ENCODE data around the gene ATP6V1E1. TPM values are rescaled to one million over a fixed set of nuclear protein-coding genes. Genes with fewer than 3 reads are reported as not detected.
"Not testable (repeated sequence)": the region's sequence is repeated elsewhere in the genome, so short reads cannot be mapped to it uniquely, and the experiment has no call there.

ATP6V1E1 gene
- 113 TPM for polyA plus RNA-seq

DNA sequence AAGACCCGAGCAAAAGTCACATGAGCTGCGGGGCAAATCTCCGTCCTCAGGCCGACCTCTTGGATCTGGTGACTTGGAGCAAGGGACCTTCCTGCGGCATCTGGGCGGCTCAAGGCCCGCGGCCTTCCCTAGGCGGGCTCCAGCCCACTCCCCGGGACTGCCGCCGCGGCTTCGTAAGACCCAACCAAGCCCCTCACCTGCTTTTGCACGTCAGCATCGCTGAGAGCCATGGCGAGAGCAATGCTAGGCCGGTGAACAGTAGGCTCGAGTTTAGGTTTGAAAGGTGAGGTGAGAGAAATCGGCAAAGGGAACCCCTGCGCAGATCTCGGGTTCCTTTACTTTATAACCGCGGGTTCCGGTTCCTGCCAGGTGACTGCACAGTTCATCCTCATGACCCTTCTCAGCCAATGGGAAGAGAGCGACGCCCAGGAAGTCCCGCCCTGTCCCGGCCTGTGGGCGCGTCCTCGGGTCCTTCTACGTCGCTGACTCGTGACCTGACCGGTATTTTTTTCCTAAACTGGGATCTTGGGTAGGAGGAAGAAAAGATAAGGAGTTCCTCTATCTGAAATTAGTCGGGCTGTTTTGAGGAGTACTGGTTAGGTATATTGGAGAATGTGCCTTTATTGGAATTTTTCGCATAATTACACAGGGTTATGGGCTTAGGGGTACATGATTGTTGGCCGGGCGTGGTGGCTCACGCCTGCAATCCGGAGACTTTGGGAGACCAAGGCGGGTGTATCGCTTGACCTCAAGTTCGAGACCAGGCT, at the start of gene ATP6V1E1:
Gene ATP6V1E1 (minus strand): TSS at position 344 of the 767 bp plus-strand sequence. CDS start 114 bp downstream, at position 230.
- Mint-ChIP-seq H3K4me3 (peak within 1 kb of the TSS; percentile 97 to 100 (median 98)), H3K4me1 (peaks cover 9 to 14% (median 10%) of the 10 kb centered on the region in 3 donors), H3K36me3 (peaks cover 3% of the 10 kb centered on the region), H3K27ac (peak within 1 kb of the TSS; percentile 95 to 99 (median 99)), H3K9me3 (no peaks in the 10 kb centered on the region), H3K27me3 (peaks cover 2% of the 10 kb centered on the region)

- peaks cover 4% of the 10 kb centered on the region for H3K36me3 Mint-ChIP-seq
- H3K27me3 Mint-ChIP-seq, result no peaks in the 10 kb centered on the region
- no peak overlapping the region for H3K4me3 Mint-ChIP-seq
- H3K27ac Mint-ChIP-seq, result no peak overlapping the region
- no peaks in the 10 kb centered on the region for H3K9me3 Mint-ChIP-seq
- H3K4me1 Mint-ChIP-seq, result peaks cover 3 to 15% (median 6%) of the 10 kb centered on the region in 3 donors
Measured at GRCh38 chr22:17675584-17675983, 47.0 kb upstream of the ATP6V1E1 start.

DNA sequence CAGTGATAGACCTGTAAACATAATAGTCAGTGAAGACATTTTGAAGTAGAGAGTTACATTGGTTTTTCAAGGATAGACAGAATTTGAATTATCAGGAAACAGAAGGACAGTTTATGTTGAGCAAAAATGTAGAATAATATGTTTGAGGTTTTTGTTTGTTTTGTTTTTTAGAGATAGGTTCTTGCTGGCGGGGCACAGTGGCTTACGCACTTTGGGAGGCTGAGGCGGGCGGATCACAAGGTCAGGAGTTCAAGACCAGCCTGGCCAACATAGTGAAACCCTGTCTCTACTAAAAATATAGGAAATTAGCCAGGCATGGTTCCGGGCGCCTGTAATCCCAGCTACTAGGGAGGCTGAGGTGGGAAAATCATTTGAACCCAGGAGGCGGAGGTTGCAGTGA, 45.6 kb upstream of the ATP6V1E1 start:
- H3K4me3 Mint-ChIP-seq, result no peak overlapping the region
- H3K36me3 Mint-ChIP-seq, result peaks cover 6% of the 10 kb centered on the region
- peaks cover 4 to 19% (median 6%) of the 10 kb centered on the region in 3 donors for H3K4me1 Mint-ChIP-seq
- peak overlapping the region in 1 of 3 donors; percentile 27 for H3K27ac Mint-ChIP-seq
- no peaks in the 10 kb centered on the region for H3K27me3 Mint-ChIP-seq
- no peaks in the 10 kb centered on the region for H3K9me3 Mint-ChIP-seq

- Mint-ChIP-seq H3K27me3 (no peaks in the 10 kb centered on the region), H3K4me1 (peaks cover 0 to 14% (median 5%) of the 10 kb centered on the region in 3 donors), H3K9me3 (no peaks in the 10 kb centered on the region), H3K4me3 (no peak overlapping the region), H3K36me3 (peaks cover 6% of the 10 kb centered on the region), H3K27ac (no peak overlapping the region)
Measured at GRCh38 chr22:17672417-17672991, 44.0 kb upstream of the ATP6V1E1 start.

GRCh38 chr22:17671521-17672092, 43.1 kb upstream of the ATP6V1E1 start:
- not testable (repeated sequence) for H3K4me3 Mint-ChIP-seq, H3K36me3 Mint-ChIP-seq, H3K27me3 Mint-ChIP-seq, H3K27ac Mint-ChIP-seq, H3K9me3 Mint-ChIP-seq
- peaks cover 0 to 14% (median 5%) of the 10 kb centered on the region in 3 donors for H3K4me1 Mint-ChIP-seq

- no peak overlapping the region for H3K4me3 Mint-ChIP-seq
- peaks cover 21% of the 10 kb centered on the region for H3K36me3 Mint-ChIP-seq
- H3K4me1 Mint-ChIP-seq, result peaks cover 3 to 5% (median 4%) of the 10 kb centered on the region in 3 donors
- H3K9me3 Mint-ChIP-seq, result peaks cover 0 to 8% (median 0%) of the 10 kb centered on the region in 3 donors
- H3K27ac Mint-ChIP-seq, result no peak overlapping the region
- no peaks in the 10 kb centered on the region for H3K27me3 Mint-ChIP-seq
Measured at GRCh38 chr22:17665854-17666253, 37.3 kb upstream of the ATP6V1E1 start.

GRCh38 chr22:17665248-17665647, 36.7 kb upstream of the ATP6V1E1 start:
- Mint-ChIP-seq H3K36me3 (peaks cover 17% of the 10 kb centered on the region), H3K27ac (no peak overlapping the region), H3K4me1 (peaks cover 3 to 5% (median 4%) of the 10 kb centered on the region in 3 donors), H3K27me3 (no peaks in the 10 kb centered on the region), H3K4me3 (no peak overlapping the region), H3K9me3 (peaks cover 0 to 8% (median 0%) of the 10 kb centered on the region in 3 donors)

- no peaks in the 10 kb centered on the region for H3K27me3 Mint-ChIP-seq
- peak overlapping the region in 1 of 4 donors; percentile 9 for H3K4me3 Mint-ChIP-seq
- H3K4me1 Mint-ChIP-seq, result peaks cover 3 to 5% (median 3%) of the 10 kb centered on the region in 3 donors
- peaks cover 0 to 8% (median 0%) of the 10 kb centered on the region in 3 donors for H3K9me3 Mint-ChIP-seq
- H3K36me3 Mint-ChIP-seq, result peaks cover 17% of the 10 kb centered on the region
- no peak overlapping the region for H3K27ac Mint-ChIP-seq
Measured at GRCh38 chr22:17664414-17665055, 36.0 kb upstream of the ATP6V1E1 start.

GRCh38 chr22:17656870-17657395, 28.4 kb upstream of the ATP6V1E1 start:
- no peak overlapping the region for H3K4me3 Mint-ChIP-seq
- H3K36me3 Mint-ChIP-seq, result peaks cover 5% of the 10 kb centered on the region
- peaks cover 0 to 4% (median 2%) of the 10 kb centered on the region in 3 donors for H3K4me1 Mint-ChIP-seq
- no peak overlapping the region for H3K27ac Mint-ChIP-seq
- H3K9me3 Mint-ChIP-seq, result no peaks in the 10 kb centered on the region
- no peaks in the 10 kb centered on the region for H3K27me3 Mint-ChIP-seq

GRCh38 chr22:17655289-17655688, 26.7 kb upstream of the ATP6V1E1 start:
- no peaks in the 10 kb centered on the region for H3K27me3 Mint-ChIP-seq
- H3K4me1 Mint-ChIP-seq, result peaks cover 0 to 4% (median 3%) of the 10 kb centered on the region in 3 donors
- peaks cover 5% of the 10 kb centered on the region for H3K36me3 Mint-ChIP-seq
- no peaks in the 10 kb centered on the region for H3K9me3 Mint-ChIP-seq
- H3K4me3 Mint-ChIP-seq, result no peak overlapping the region
- H3K27ac Mint-ChIP-seq, result no peak overlapping the region

- Mint-ChIP-seq H3K9me3 (no peaks in the 10 kb centered on the region), H3K27ac (no peak overlapping the region), H3K36me3 (peaks cover 1% of the 10 kb centered on the region), H3K4me3 (no peak overlapping the region), H3K27me3 (no peaks in the 10 kb centered on the region), H3K4me1 (peaks cover 3 to 7% (median 4%) of the 10 kb centered on the region in 3 donors)
Measured at GRCh38 chr22:17648569-17648968, 20.0 kb upstream of the ATP6V1E1 start.

DNA sequence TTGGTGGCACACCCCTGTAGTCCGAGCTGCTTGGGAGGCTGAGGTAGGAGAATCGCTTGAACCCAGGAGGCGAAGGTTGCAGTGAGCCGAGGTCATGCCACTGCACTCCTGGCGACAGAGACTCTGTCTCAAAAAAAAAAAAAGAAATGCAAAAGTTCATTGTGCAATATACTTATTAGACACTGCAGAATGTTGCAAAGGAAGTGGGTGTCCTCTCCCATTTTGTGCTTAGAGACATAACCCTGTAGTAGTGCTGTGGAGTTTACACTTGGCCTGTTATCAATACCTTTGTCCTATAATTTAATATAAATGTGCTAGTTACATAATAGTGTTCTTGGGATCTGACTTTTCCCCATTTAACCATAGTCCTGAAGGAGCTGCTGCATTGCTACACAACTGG, 19.4 kb upstream of the ATP6V1E1 start:
- Mint-ChIP-seq H3K9me3 (no peaks in the 10 kb centered on the region), H3K27ac (no peak overlapping the region), H3K27me3 (no peaks in the 10 kb centered on the region), H3K36me3 (peaks cover 1% of the 10 kb centered on the region), H3K4me1 (peaks cover 2 to 4% (median 4%) of the 10 kb centered on the region in 3 donors), H3K4me3 (no peak overlapping the region)

DNA sequence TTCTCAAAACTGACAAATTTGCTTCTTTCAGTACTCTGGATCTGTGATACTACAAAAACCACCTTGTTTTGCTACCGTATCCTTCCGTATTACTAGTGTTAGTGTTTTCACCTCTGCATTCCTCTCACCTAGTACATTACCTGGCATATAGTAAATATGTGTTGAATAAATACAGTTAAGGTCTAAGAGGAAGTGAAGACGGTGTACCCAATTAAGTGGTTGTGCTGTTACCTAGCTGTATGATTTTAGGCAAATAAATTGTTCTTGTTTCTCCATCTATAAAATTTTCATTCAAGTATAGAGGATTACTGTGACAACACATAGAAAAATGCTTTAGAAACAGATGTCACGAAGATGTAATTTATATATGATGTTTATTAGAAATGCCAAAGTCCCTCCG, 18.9 kb upstream of the ATP6V1E1 start:
- Mint-ChIP-seq H3K4me1 (peaks cover 6 to 9% (median 7%) of the 10 kb centered on the region in 3 donors), H3K4me3 (no peak overlapping the region), H3K27ac (no peak overlapping the region), H3K9me3 (no peaks in the 10 kb centered on the region), H3K27me3 (no peaks in the 10 kb centered on the region), H3K36me3 (peaks cover 1% of the 10 kb centered on the region)

GRCh38 chr22:17642357-17642756, 13.8 kb upstream of the ATP6V1E1 start:
- H3K27me3 Mint-ChIP-seq, H3K36me3 Mint-ChIP-seq, H3K9me3 Mint-ChIP-seq: not testable (repeated sequence)
- H3K4me1 Mint-ChIP-seq, result peaks cover 21 to 27% (median 22%) of the 10 kb centered on the region in 3 donors
- peak overlapping the region in 1 of 4 donors; percentile 36 for H3K4me3 Mint-ChIP-seq
- H3K27ac Mint-ChIP-seq, result peak overlapping the region in 1 of 3 donors; percentile 70

DNA sequence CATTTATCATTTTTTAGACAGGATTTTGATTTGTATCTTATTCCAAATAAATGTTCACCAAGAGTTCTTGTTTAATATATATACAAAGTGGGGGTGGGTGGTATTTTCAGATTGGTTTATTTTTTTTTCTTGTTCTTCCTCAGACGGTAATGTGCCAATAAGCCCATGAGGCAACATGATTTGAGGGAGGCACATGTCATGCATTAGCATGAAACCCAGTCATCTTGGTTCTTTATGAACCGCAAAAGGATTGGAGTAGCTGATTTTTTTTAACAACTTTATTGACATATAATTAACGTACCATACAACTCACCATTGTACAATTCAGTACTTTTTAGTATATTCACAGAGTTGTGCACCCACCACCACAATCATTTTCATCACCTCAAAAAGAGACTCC, 12.7 kb upstream of the ATP6V1E1 start:
- Mint-ChIP-seq H3K36me3 (peaks cover 4% of the 10 kb centered on the region), H3K27me3 (no peaks in the 10 kb centered on the region), H3K27ac (peak overlapping the region in 2 of 3 donors; percentile 47 to 53), H3K4me3 (peak overlapping the region in 2 of 4 donors; percentile 21 to 79), H3K4me1 (peaks cover 19 to 25% (median 22%) of the 10 kb centered on the region in 3 donors), H3K9me3 (no peaks in the 10 kb centered on the region)
